GM23338 (cell line): ENCODE measurements around the gene KRT75. TPM values are rescaled to one million over a fixed set of nuclear protein-coding genes. Genes with fewer than 3 reads are reported as not detected.

ENCODE experiments used
- ATAC-seq: fragments of 200-7000 bp; cut with Tn5 transposase; 3 replicates; pipeline ENCODE4 v1.9.1; 2020
- DNase-seq: peaks from one replicate; pipeline ENCODE4 v3.0.0-alpha.2; 2015; ENCODE audit warnings: low spot score
- H2AFZ ChIP-seq: fragments of 200-600 bp; sonication (generic); 2 replicates; pipeline ENCODE4 v1.8.0; 2016; ENCODE audit warnings: antibody characterized with exemption, mild to moderate bottlenecking, moderate library complexity
- H3F3A ChIP-seq: fragments of 200-600 bp; sonication (generic); replicated peaks from 2 replicates; pipeline ENCODE4 v1.8.0; 2017; ENCODE audit warnings: antibody characterized with exemption, mixed run types, low read depth
- H3K27ac ChIP-seq: fragments of 200-600 bp; sonication (generic); 2 replicates; pipeline ENCODE4 v1.6.1; 2016; ENCODE audit warnings: low read depth
- H3K27me3 ChIP-seq: fragments of 200-600 bp; sonication (generic); 2 replicates; pipeline ENCODE4 v1.8.0; 2016; ENCODE audit warnings: mild to moderate bottlenecking, mixed run types, moderate library complexity; ENCODE audit not compliant: insufficient read depth
- H3K36me3 ChIP-seq: fragments of 200-600 bp; sonication (generic); 2 replicates; pipeline ENCODE4 v1.8.0; 2016; ENCODE audit warnings: mild to moderate bottlenecking; ENCODE audit not compliant: insufficient read depth
- H3K4me1 ChIP-seq: fragments of 200-600 bp; sonication (generic); 2 replicates; pipeline ENCODE4 v1.8.0; 2016; ENCODE audit warnings: mild to moderate bottlenecking, moderate library complexity; ENCODE audit not compliant: insufficient read depth
- H3K4me2 ChIP-seq: fragments of 200-600 bp; sonication (generic); 2 replicates; pipeline ENCODE4 v1.7.1; 2017; ENCODE audit warnings: mixed run types
- H3K4me3 ChIP-seq: fragments of 200-600 bp; sonication (generic); 2 replicates; pipeline ENCODE4 v1.6.1; 2016; ENCODE audit warnings: mixed run types
- H3K79me2 ChIP-seq: fragments of 200-600 bp; sonication (generic); replicated peaks from 2 replicates; pipeline ENCODE4 v1.8.0; 2017; ENCODE audit warnings: mild to moderate bottlenecking; ENCODE audit not compliant: insufficient read depth
- H3K9me2 ChIP-seq: fragments of 200-600 bp; sonication (generic); 2 replicates; pipeline ENCODE4 v1.8.0; 2017; ENCODE audit not compliant: insufficient read depth
- H4K20me1 ChIP-seq: fragments of 200-600 bp; sonication (generic); replicated peaks from 2 replicates; pipeline ENCODE4 v1.8.0; 2017; ENCODE audit warnings: mild to moderate bottlenecking; ENCODE audit not compliant: insufficient read depth
- H3K27ac Mint-ChIP-seq: 2 replicates; pipeline ENCODE4 v1.8.0; 2020; ENCODE audit warnings: inconsistent platforms, mild to moderate bottlenecking, moderate library complexity, mixed read lengths
- H3K27me3 Mint-ChIP-seq: 3 replicates; pipeline ENCODE4 v1.8.0; 2022; ENCODE audit warnings: low read depth, mild to moderate bottlenecking, moderate library complexity, mixed read lengths, inconsistent platforms; ENCODE audit not compliant: insufficient read depth, poor library complexity
- H3K36me3 Mint-ChIP-seq: 3 replicates; pipeline ENCODE4 v1.8.0; 2021; ENCODE audit warnings: low read depth, mild to moderate bottlenecking, inconsistent platforms, moderate library complexity, mixed read lengths
- H3K4me1 Mint-ChIP-seq: 3 replicates; pipeline ENCODE4 v1.8.0; 2020; ENCODE audit warnings: mild to moderate bottlenecking, inconsistent platforms, mixed read lengths
- H3K4me3 Mint-ChIP-seq: 3 replicates; pipeline ENCODE4 v1.8.0; 2021; ENCODE audit warnings: moderate library complexity, mild to moderate bottlenecking, inconsistent platforms, mixed read lengths
- H3K9me3 Mint-ChIP-seq: 3 replicates; pipeline ENCODE4 v1.8.0; 2020; ENCODE audit warnings: moderate library complexity, mild to moderate bottlenecking, inconsistent platforms, mixed read lengths
- CREB1 ChIP-seq: fragments of 250-450 bp; sonication (Bioruptor Pico); IDR thresholded peaks from 2 replicates; pipeline ENCODE4 v1.5.0; 2020; ENCODE audit warnings: low read depth, mild to moderate bottlenecking, moderate library complexity
- EZH2 ChIP-seq: fragments of 200-600 bp; sonication (generic); IDR thresholded peaks from one replicate; pipeline ENCODE4 v1.8.0; 2017; ENCODE audit warnings: antibody characterized with exemption, mild to moderate bottlenecking, low read depth; ENCODE audit not compliant: unreplicated experiment
- EZH2phosphoT487 ChIP-seq: fragments of 200-600 bp; sonication (generic); IDR thresholded peaks from one replicate; pipeline ENCODE4 v1.8.1; 2018; ENCODE audit warnings: antibody characterized with exemption; ENCODE audit not compliant: unreplicated experiment
- JUNB ChIP-seq: IDR thresholded peaks from one replicate; pipeline ENCODE4 v1.6.1; 2016; ENCODE audit warnings: antibody characterized with exemption; ENCODE audit not compliant: unreplicated experiment
- NANOG ChIP-seq: IDR thresholded peaks from 2 replicates; pipeline ENCODE4 v1.6.1; 2016; ENCODE audit warnings: antibody characterized with exemption, borderline replicate concordance
- POLR2AphosphoS5 ChIP-seq: IDR thresholded peaks from 2 replicates; pipeline ENCODE4 v1.6.1; 2016; ENCODE audit warnings: antibody characterized with exemption, low read depth
- STAT1 ChIP-seq: IDR thresholded peaks from one replicate; pipeline ENCODE4 v1.6.1; 2016; ENCODE audit warnings: antibody characterized with exemption; ENCODE audit not compliant: unreplicated experiment
- ZNF114 ChIP-seq: fragments of 250-450 bp; sonication (Bioruptor Pico); IDR thresholded peaks from 2 replicates; pipeline ENCODE4 v1.5.0; 2020; ENCODE audit warnings: mild to moderate bottlenecking, moderate library complexity
- ZNF331 ChIP-seq: fragments of 250-450 bp; sonication (Bioruptor Pico); IDR thresholded peaks from 2 replicates; pipeline ENCODE4 v1.5.0; 2020; ENCODE audit warnings: low read depth, mild to moderate bottlenecking, moderate library complexity
- polyA plus RNA-seq: library from polyadenylated mRNA; unstranded; fragments of >200 nt; fragmentation: Nextera tagmentation; extraction: Ambion mirVana; gene quantifications from 2 replicates; pipeline ENCODE4 v1.2.1, GENCODE V29; 2016
- total RNA-seq: library from RNA; depleted of rRNA; stranded (reverse); fragments of >200 nt; shearing (Covaris generic); gene quantifications from 2 replicates; pipeline ENCODE4 v1.2.3, GENCODE V29; 2014
- TF ChIP-seq, protein P1 (sequence below): IDR thresholded peaks from one replicate; pipeline ENCODE4 v1.6.1; 2018; ENCODE audit warnings: antibody characterized with exemption; ENCODE audit not compliant: unreplicated experiment
- TF ChIP-seq, protein P2 (sequence below): fragments of 250-450 bp; sonication (Bioruptor Pico); IDR thresholded peaks from 2 replicates; pipeline ENCODE4 v1.5.0; 2020; ENCODE audit warnings: mild to moderate bottlenecking, moderate library complexity
- TF ChIP-seq, protein P3 (sequence below): IDR thresholded peaks from 2 replicates; pipeline ENCODE4 v1.6.1; 2016; ENCODE audit warnings: antibody characterized with exemption
- TF ChIP-seq, protein P4 (sequence below), 2 experiments: fragments of 200-600 bp in 1 of 2; sonication (generic) in 1 of 2; conservative IDR thresholded peaks; 2 replicates each; pipeline versions ENCODE4 v1.5.1 to v1.6.1; 2016 to 2017; ENCODE audit warnings: antibody characterized with exemption in 2 of 2, low read depth in 2 of 2, mild to moderate bottlenecking in 2 of 2, moderate library complexity in 1 of 2

KRT75 gene
- total and polyA plus RNA-seq, 2 experiments from 2014 or later: not detected

DNA sequence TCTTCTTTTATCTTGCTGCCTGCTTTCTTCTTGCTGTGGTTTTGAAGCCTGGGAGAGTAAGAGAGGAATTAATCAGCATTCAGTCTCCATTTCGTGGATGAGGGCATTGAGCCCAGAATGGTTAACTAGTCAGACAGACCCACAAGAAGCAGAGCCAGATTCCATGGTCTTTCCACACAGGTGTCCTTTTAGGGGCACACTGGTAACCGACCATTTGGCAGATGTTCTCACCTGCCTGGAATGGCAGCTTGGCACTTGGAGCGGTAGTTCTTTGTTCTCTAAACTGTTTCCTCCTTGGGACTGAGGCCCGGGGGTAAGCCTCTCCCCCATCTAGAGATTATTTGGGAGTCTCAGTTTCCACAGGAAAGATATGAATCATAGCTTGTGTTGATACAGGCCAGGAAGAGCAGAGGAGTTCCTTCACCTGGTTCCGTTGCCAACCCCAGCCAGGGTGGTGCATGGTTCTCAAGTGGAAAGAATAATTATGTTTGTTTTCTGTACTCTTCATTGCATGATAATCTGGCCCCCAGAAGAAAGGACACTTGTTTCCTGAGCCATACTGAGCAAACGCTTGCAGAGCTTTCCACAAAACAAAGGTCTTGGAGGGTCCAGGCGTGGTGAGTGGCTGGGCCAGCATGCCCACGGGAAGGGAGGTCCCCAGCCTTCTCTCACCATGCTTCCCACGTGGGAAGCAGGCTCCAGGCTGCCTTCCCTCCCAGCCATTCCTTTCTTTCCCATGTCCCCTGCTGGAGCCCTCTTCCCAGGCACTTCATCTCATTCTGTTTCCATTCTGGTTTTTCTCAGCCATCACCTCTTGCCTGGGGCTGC lies 2.0 kb upstream of the KRT75 start:
- Mint-ChIP-seq H3K27ac (no peak overlapping the region), H3K9me3 (no peaks in the 10 kb centered on the region; the same call in 1 of the 3 replicates), H3K4me3 (no peak overlapping the region), H3K36me3 (no peaks in the 10 kb centered on the region), H3K27me3 (peaks cover 6% of the 10 kb centered on the region), H3K4me1 (no peaks in the 10 kb centered on the region; the same call in 1 of the 3 replicates)
- H2AFZ ChIP-seq: no peak overlapping the region
- no peaks in the 10 kb centered on the region for H3F3A ChIP-seq
- no peak overlapping the region for H3K4me3 ChIP-seq
- H3K4me2 ChIP-seq: no peak overlapping the region
- no peak for ATAC-seq
- H3K36me3 ChIP-seq: no peaks in the 10 kb centered on the region
- no peaks in the 10 kb centered on the region for H3K27me3 ChIP-seq
- no peaks in the 10 kb centered on the region for H4K20me1 ChIP-seq
- no peak for DNase-seq
- H3K4me1 ChIP-seq: no peaks in the 10 kb centered on the region
- no peak overlapping the region for H3K27ac ChIP-seq
- TF ChIP-seq POLR2AphosphoS5: no peak
- no peak for TF ChIP-seq EZH2phosphoT487
- no peak for TF ChIP-seq ZNF331 (CRISPR knock-in tag)
- TF ChIP-seq CREB1 (CRISPR knock-in tag): no peak
- TF ChIP-seq, protein P1, sequence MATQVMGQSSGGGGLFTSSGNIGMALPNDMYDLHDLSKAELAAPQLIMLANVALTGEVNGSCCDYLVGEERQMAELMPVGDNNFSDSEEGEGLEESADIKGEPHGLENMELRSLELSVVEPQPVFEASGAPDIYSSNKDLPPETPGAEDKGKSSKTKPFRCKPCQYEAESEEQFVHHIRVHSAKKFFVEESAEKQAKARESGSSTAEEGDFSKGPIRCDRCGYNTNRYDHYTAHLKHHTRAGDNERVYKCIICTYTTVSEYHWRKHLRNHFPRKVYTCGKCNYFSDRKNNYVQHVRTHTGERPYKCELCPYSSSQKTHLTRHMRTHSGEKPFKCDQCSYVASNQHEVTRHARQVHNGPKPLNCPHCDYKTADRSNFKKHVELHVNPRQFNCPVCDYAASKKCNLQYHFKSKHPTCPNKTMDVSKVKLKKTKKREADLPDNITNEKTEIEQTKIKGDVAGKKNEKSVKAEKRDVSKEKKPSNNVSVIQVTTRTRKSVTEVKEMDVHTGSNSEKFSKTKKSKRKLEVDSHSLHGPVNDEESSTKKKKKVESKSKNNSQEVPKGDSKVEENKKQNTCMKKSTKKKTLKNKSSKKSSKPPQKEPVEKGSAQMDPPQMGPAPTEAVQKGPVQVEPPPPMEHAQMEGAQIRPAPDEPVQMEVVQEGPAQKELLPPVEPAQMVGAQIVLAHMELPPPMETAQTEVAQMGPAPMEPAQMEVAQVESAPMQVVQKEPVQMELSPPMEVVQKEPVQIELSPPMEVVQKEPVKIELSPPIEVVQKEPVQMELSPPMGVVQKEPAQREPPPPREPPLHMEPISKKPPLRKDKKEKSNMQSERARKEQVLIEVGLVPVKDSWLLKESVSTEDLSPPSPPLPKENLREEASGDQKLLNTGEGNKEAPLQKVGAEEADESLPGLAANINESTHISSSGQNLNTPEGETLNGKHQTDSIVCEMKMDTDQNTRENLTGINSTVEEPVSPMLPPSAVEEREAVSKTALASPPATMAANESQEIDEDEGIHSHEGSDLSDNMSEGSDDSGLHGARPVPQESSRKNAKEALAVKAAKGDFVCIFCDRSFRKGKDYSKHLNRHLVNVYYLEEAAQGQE: no peak
- no peak for TF ChIP-seq EZH2
- TF ChIP-seq, protein P2, sequence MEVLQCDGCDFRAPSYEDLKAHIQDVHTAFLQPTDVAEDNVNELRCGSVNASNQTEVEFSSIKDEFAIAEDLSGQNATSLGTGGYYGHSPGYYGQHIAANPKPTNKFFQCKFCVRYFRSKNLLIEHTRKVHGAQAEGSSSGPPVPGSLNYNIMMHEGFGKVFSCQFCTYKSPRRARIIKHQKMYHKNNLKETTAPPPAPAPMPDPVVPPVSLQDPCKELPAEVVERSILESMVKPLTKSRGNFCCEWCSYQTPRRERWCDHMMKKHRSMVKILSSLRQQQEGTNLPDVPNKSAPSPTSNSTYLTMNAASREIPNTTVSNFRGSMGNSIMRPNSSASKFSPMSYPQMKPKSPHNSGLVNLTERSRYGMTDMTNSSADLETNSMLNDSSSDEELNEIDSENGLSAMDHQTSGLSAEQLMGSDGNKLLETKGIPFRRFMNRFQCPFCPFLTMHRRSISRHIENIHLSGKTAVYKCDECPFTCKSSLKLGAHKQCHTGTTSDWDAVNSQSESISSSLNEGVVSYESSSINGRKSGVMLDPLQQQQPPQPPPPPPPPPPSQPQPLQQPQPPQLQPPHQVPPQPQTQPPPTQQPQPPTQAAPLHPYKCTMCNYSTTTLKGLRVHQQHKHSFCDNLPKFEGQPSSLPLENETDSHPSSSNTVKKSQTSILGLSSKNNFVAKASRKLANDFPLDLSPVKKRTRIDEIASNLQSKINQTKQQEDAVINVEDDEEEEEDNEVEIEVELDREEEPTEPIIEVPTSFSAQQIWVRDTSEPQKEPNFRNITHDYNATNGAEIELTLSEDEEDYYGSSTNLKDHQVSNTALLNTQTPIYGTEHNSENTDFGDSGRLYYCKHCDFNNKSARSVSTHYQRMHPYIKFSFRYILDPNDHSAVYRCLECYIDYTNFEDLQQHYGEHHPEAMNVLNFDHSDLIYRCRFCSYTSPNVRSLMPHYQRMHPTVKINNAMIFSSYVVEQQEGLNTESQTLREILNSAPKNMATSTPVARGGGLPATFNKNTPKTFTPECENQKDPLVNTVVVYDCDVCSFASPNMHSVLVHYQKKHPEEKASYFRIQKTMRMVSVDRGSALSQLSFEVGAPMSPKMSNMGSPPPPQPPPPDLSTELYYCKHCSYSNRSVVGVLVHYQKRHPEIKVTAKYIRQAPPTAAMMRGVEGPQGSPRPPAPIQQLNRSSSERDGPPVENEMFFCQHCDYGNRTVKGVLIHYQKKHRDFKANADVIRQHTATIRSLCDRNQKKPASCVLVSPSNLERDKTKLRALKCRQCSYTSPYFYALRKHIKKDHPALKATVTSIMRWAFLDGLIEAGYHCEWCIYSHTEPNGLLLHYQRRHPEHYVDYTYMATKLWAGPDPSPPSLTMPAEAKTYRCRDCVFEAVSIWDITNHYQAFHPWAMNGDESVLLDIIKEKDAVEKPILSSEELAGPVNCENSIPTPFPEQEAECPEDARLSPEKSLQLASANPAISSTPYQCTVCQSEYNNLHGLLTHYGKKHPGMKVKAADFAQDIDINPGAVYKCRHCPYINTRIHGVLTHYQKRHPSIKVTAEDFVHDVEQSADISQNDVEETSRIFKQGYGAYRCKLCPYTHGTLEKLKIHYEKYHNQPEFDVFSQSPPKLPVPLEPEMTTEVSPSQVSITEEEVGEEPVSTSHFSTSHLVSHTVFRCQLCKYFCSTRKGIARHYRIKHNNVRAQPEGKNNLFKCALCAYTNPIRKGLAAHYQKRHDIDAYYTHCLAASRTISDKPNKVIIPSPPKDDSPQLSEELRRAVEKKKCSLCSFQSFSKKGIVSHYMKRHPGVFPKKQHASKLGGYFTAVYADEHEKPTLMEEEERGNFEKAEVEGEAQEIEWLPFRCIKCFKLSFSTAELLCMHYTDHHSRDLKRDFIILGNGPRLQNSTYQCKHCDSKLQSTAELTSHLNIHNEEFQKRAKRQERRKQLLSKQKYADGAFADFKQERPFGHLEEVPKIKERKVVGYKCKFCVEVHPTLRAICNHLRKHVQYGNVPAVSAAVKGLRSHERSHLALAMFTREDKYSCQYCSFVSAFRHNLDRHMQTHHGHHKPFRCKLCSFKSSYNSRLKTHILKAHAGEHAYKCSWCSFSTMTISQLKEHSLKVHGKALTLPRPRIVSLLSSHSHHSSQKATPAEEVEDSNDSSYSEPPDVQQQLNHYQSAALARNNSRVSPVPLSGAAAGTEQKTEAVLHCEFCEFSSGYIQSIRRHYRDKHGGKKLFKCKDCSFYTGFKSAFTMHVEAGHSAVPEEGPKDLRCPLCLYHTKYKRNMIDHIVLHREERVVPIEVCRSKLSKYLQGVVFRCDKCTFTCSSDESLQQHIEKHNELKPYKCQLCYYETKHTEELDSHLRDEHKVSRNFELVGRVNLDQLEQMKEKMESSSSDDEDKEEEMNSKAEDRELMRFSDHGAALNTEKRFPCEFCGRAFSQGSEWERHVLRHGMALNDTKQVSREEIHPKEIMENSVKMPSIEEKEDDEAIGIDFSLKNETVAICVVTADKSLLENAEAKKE (CRISPR knock-in tag): no peak
- TF ChIP-seq JUNB: no peak
- TF ChIP-seq NANOG: no peak
- TF ChIP-seq, protein P3, sequence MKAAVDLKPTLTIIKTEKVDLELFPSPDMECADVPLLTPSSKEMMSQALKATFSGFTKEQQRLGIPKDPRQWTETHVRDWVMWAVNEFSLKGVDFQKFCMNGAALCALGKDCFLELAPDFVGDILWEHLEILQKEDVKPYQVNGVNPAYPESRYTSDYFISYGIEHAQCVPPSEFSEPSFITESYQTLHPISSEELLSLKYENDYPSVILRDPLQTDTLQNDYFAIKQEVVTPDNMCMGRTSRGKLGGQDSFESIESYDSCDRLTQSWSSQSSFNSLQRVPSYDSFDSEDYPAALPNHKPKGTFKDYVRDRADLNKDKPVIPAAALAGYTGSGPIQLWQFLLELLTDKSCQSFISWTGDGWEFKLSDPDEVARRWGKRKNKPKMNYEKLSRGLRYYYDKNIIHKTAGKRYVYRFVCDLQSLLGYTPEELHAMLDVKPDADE: no peak
- no peak for TF ChIP-seq STAT1
- TF ChIP-seq, protein P4, sequence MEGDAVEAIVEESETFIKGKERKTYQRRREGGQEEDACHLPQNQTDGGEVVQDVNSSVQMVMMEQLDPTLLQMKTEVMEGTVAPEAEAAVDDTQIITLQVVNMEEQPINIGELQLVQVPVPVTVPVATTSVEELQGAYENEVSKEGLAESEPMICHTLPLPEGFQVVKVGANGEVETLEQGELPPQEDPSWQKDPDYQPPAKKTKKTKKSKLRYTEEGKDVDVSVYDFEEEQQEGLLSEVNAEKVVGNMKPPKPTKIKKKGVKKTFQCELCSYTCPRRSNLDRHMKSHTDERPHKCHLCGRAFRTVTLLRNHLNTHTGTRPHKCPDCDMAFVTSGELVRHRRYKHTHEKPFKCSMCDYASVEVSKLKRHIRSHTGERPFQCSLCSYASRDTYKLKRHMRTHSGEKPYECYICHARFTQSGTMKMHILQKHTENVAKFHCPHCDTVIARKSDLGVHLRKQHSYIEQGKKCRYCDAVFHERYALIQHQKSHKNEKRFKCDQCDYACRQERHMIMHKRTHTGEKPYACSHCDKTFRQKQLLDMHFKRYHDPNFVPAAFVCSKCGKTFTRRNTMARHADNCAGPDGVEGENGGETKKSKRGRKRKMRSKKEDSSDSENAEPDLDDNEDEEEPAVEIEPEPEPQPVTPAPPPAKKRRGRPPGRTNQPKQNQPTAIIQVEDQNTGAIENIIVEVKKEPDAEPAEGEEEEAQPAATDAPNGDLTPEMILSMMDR (conservative IDR thresholded peaks at IDR 0.05; ENCODE audit: low read depth in 2 of 2): no peak
- TF ChIP-seq ZNF114 (CRISPR knock-in tag): no peak
- no peaks in the 10 kb centered on the region for H3K79me2 ChIP-seq
- peaks cover 13% of the 10 kb centered on the region for H3K9me2 ChIP-seq
